IPS-11a (cell line): Measurements from ENCODE around the gene PPEF1.

Experiments
- H3K4me3 ChIP-seq: one replicate; pipeline ENCODE4 v1.5.1; 2013; ENCODE audit warnings: low read depth, low read length, control low read depth

Gene PPEF1

DNA sequence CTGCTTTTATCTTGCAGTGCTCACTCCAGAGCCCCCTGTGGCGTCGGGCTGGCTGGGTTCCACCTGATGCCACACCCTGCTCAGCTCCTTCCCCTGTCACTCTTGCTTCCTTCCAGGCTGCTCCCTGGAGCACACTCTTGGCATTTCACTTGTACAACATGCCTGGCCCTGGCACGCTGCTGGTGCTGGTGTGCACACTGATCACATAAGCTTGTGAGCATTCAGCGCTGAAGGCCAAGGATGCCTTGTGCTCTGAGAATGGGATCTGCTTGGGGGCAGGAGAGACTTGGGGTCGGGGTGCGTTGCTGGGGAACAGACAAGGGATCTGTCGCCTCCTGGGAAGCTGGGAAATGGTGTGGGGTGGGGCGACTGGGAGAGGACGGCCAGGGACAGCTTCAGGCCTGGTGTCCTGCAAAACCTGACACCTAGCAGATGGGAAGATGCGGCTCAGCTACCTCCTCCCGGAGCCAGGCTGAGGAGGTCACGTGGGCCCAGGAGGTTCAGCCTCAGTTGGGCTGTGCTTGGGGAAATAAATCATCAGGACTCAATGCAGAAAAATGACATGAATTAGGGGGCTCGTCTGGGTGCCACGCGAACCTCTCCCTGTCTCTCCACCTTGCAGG, 167.9 kb downstream of the PPEF1 start:
- no peak overlapping the region for H3K4me3 ChIP-seq

DNA sequence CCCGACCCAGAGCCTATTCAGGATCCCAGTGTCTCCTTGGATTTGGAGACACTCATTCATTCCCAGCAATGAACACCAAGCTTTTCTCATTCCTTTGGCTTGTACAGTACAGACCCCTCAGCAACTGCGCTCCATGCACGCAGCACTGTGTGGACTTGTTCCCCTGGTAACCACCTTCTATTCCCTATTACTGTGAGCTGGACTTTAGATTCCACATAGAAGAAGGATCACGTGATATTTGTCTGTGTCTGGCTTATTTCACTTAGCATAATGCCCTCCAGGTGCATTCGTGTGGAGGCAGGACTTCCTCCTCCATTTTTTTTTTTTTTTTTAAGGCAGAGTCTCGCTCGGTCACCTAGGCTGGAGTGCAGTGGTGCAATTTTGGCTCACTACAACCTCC, 170.0 kb downstream of the PPEF1 start:
- no peak overlapping the region for H3K4me3 ChIP-seq
